ENCODE data around the gene KCNJ18.
"Not testable (repeated sequence)": the region's sequence is repeated elsewhere in the genome, so short reads cannot be mapped to it uniquely, and the experiment has no call there.

- TF ChIP-seq CTCF (IDR thresholded peaks at IDR 0.05 in 4 of 5, conservative IDR thresholded peaks at IDR 0.05 in 1 of 5); POLR2A (IDR thresholded peaks at IDR 0.05): not testable (repeated sequence)
Observed at GRCh38 chr17:21702940-21703640, 10.8 kb downstream of the KCNJ18 start.

Data from gastrocnemius medialis (tissue), 4 donors.